Keratinocyte (primary cell): Measurements from ENCODE around the gene EXOC4.

Source experiments
- CTCF ChIP-seq, 3 experiments: IDR thresholded peaks in 1 of 3; conservative IDR thresholded peaks in 1 of 3; optimal IDR thresholded peaks in 1 of 3; 2 replicates in 2 of 3; 3 replicates in 1 of 3; pipeline versions ENCODE3 to v1.5.1; 2011; ENCODE audit warnings: low read length in 3 of 3, mild to moderate bottlenecking in 3 of 3, moderate library complexity in 2 of 3, control low read depth in 1 of 3, inconsistent platforms in 1 of 3; ENCODE audit not compliant: insufficient read depth in 2 of 3; ENCODE audit errors: extremely low read depth in 1 of 3
- EZH2 ChIP-seq: IDR thresholded peaks from one replicate; pipeline ENCODE4 v1.6.1; 2012; ENCODE audit warnings: inconsistent platforms, mild to moderate bottlenecking, low read length, moderate library complexity

- TF ChIP-seq CTCF (optimal IDR thresholded peaks at IDR 0.05 in 1 of 3, IDR thresholded peaks at IDR 0.05 in 1 of 3, conservative IDR thresholded peaks at IDR 0.05 in 1 of 3; ENCODE audit: extremely low read depth in 1 of 3, insufficient read depth in 2 of 3, low read length in 3 of 3) (no peak), EZH2 (no peak)
Measured at GRCh38 chr7:134085311-134085710, 832.4 kb downstream of the EXOC4 start.
